HG02588 (cell line): ENCODE data around the gene GNLY.

ENCODE experiments used
- ATAC-seq: cut with Tn5 transposase; IDR thresholded peaks from one replicate; pipeline ENCODE4 v1.9.1; 2021; ENCODE audit warnings: mild to moderate bottlenecking, moderate library complexity; ENCODE audit not compliant: unreplicated experiment

The GNLY gene

GRCh38 chr2:85723707-85724360 is 29.7 kb downstream of the GNLY start:
- ATAC-seq, result no peak

GRCh38 chr2:85724731-85725181 is 30.6 kb downstream of the GNLY start:
- ATAC-seq, result no peak

GRCh38 chr2:85725451-85725850 is 31.3 kb downstream of the GNLY start:
- no peak for ATAC-seq

GRCh38 chr2:85727798-85728197 is 33.6 kb downstream of the GNLY start:
- ATAC-seq, result no peak

GRCh38 chr2:85728342-85728741 is 34.2 kb downstream of the GNLY start:
- no peak for ATAC-seq

- peak; percentile 66 for ATAC-seq
Observed at GRCh38 chr2:85728883-85729824, 35.0 kb downstream of the GNLY start.

- ATAC-seq, result no peak
Observed at GRCh38 chr2:85729825-85730510, 35.8 kb downstream of the GNLY start.

GRCh38 chr2:85730686-85731230 is 36.6 kb downstream of the GNLY start:
- ATAC-seq, result no peak

- ATAC-seq, result no peak
Observed at GRCh38 chr2:85731606-85732005, 37.4 kb downstream of the GNLY start.

GRCh38 chr2:85732467-85733120 is 38.4 kb downstream of the GNLY start:
- no peak for ATAC-seq

- no peak for ATAC-seq
Observed at GRCh38 chr2:85733121-85733960, 39.2 kb downstream of the GNLY start.

- no peak for ATAC-seq
Observed at GRCh38 chr2:85734015-85734414, 39.9 kb downstream of the GNLY start.

- ATAC-seq, result no peak
Observed at GRCh38 chr2:85734942-85735608, 40.9 kb downstream of the GNLY start.

- ATAC-seq, result no peak
Observed at GRCh38 chr2:85735691-85736090, 41.5 kb downstream of the GNLY start.

GRCh38 chr2:85736456-85737355 is 42.5 kb downstream of the GNLY start:
- no peak for ATAC-seq

GRCh38 chr2:85737481-85737880 is 43.3 kb downstream of the GNLY start:
- ATAC-seq, result no peak

GRCh38 chr2:85737961-85738360 is 43.8 kb downstream of the GNLY start:
- ATAC-seq, result no peak

- no peak for ATAC-seq
Observed at GRCh38 chr2:85740193-85740592, 46.0 kb downstream of the GNLY start.
